Activated T-cell treated with anti-CD3 and anti-CD28 coated beads, Interleukin-2, amount 50 U/mL, for 72 hours (primary cell): ENCODE measurements around the gene PALLD. TPM values are rescaled to one million over a fixed set of nuclear protein-coding genes. Genes with fewer than 3 reads are reported as not detected.
A peak's percentile ranks its signal among the peaks of the same experiment; 100 is the strongest.
"Not testable (repeated sequence)": the region's sequence is repeated elsewhere in the genome, so short reads cannot be mapped to it uniquely, and the experiment has no call there.

Source experiments
- ATAC-seq, 2 donors: fragments of 150-1000 bp; cut with Tn5 transposase; replicated peaks in 1 of 2; 2 replicates each; pipeline ENCODE4 v1.10.0; 2021; ENCODE audit warnings: moderate library complexity in 2 of 2, mild to moderate bottlenecking in 1 of 2
- DNase-seq, 2 donors: peaks; one replicate each; pipeline ENCODE4 v3.0.0; 2021 to 2022; ENCODE audit warnings: mixed read lengths in 1 of 2
- H3K27ac Mint-ChIP-seq: one replicate; pipeline ENCODE4 v1.8.0; 2022; ENCODE audit warnings: mild to moderate bottlenecking, moderate library complexity, mixed read lengths
- H3K27me3 Mint-ChIP-seq: one replicate; pipeline ENCODE4 v1.8.0; 2022; ENCODE audit warnings: low read depth, mixed read lengths
- H3K36me3 Mint-ChIP-seq, 2 donors: one replicate each; pipeline ENCODE4 v1.8.0; 2022; ENCODE audit warnings: mixed read lengths in 2 of 2, mild to moderate bottlenecking in 1 of 2; ENCODE audit not compliant: insufficient read depth in 2 of 2
- H3K4me1 Mint-ChIP-seq: one replicate; pipeline ENCODE4 v1.8.0; 2022; ENCODE audit warnings: low read depth, mixed read lengths
- H3K4me3 Mint-ChIP-seq, 2 donors: one replicate each; pipeline ENCODE4 v1.8.0; 2022; ENCODE audit warnings: mild to moderate bottlenecking in 2 of 2, mixed read lengths in 2 of 2, moderate library complexity in 2 of 2
- H3K9me3 Mint-ChIP-seq, 2 donors: one replicate each; pipeline ENCODE4 v1.8.0; 2022; ENCODE audit warnings: mixed read lengths in 2 of 2
- total RNA-seq, 2 donors: library from RNA; stranded (reverse); gene quantifications; one replicate each; pipeline ENCODE4 v1.2.3, GENCODE V29; 2022

Gene PALLD
- total RNA-seq = 10 to 100 TPM; 13.5 to 16.7 TPM

DNA sequence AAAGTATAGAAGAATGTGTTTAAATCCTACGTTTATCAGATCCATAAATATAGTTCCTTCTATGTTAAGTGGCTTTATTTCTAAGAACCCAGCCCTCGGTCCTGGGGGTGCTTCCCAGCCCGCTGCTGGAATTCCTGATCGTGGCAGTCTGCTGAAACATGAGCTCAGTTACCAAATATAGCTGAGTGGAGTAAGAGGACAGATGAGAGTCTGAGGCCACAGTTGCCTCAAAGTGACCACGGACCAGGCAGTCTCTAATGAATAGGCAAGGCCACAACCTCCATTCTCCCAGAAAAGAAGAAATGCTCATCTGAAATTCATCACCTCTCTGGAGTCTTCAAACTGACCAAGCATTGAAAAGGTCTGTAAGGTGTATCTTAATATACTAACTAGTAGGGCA lies at the start of gene PALLD:
Gene PALLD (plus strand): TSS at position 219 of the 400 bp plus-strand sequence.
- Mint-ChIP-seq H3K4me1 (no peaks in the 10 kb centered on the region), H3K27ac (no peak within 1 kb of the TSS), H3K36me3 (no peaks in the 10 kb centered on the region), H3K27me3 (peaks cover 12% of the 10 kb centered on the region), H3K9me3 (no peaks in the 10 kb centered on the region), H3K4me3 (no peak within 1 kb of the TSS)
- DNase-seq (no peak), ATAC-seq (no peak)

- H3K9me3 Mint-ChIP-seq, ATAC-seq, H3K36me3 Mint-ChIP-seq, H3K27ac Mint-ChIP-seq, H3K4me3 Mint-ChIP-seq, DNase-seq, H3K27me3 Mint-ChIP-seq: not testable (repeated sequence)
- H3K4me1 Mint-ChIP-seq = peaks cover 33% of the 10 kb centered on the region
Measured at GRCh38 chr4:168449063-168449462, 47.8 kb upstream of the PALLD start.

DNA sequence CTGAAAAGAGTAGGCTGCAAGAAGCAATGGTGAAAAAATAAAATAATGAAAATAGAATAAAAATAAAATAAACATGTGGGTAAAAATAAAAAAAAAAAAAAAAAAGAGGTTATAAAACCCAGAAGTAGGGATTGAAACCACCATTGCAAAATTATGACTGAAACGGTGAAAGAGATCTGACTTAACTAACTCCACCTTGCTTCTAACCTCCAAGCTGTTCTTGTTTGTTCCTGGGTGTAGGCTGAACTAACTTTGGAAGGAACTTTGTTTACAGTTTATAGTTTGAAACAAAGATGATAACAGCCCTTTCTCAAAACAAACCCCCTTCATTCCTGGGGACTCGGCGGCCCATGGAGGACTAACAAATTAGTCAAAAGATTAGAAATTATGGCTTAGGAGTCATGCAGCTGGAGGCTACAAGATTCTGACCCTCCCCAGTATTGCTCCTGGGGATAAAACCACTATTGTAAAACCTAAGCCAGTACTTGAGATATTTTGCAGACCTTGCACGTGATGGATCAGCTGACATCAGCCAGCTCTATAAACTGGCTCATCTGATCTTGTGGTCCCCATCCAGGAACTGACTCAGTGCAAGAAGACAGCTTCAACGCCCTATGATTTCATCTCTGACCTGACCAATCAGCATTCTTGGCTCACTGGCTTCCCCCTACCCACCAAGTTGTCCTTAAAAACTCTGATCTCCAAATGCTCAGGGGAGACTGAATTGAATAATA lies 47.0 kb upstream of the PALLD start:
- peak overlapping the region; percentile 90 for H3K27ac Mint-ChIP-seq
- H3K36me3 Mint-ChIP-seq = peaks cover 8 to 9% of the 10 kb centered on the region in 2 donors
- peak; percentile 72 to 74 for ATAC-seq
- no peaks in the 10 kb centered on the region for H3K27me3 Mint-ChIP-seq
- H3K4me1 Mint-ChIP-seq = peaks cover 33% of the 10 kb centered on the region
- peak overlapping the region; percentile 54 to 65 for H3K4me3 Mint-ChIP-seq
- peaks cover 3 to 5% of the 10 kb centered on the region in 2 donors for H3K9me3 Mint-ChIP-seq
- peak; percentile 39 to 47 for DNase-seq

- Mint-ChIP-seq H3K4me3 (peak overlapping the region in 1 of 2 donors; percentile 64), H3K27me3 (no peaks in the 10 kb centered on the region), H3K27ac (peak overlapping the region; percentile 71), H3K36me3 (peaks cover 8 to 9% of the 10 kb centered on the region in 2 donors), H3K9me3 (peaks cover 3 to 5% of the 10 kb centered on the region in 2 donors), H3K4me1 (peaks cover 33% of the 10 kb centered on the region)
- no peak for DNase-seq
- peak; percentile 48 to 52 for ATAC-seq
Measured at GRCh38 chr4:168451331-168451730, 45.5 kb upstream of the PALLD start.

DNA sequence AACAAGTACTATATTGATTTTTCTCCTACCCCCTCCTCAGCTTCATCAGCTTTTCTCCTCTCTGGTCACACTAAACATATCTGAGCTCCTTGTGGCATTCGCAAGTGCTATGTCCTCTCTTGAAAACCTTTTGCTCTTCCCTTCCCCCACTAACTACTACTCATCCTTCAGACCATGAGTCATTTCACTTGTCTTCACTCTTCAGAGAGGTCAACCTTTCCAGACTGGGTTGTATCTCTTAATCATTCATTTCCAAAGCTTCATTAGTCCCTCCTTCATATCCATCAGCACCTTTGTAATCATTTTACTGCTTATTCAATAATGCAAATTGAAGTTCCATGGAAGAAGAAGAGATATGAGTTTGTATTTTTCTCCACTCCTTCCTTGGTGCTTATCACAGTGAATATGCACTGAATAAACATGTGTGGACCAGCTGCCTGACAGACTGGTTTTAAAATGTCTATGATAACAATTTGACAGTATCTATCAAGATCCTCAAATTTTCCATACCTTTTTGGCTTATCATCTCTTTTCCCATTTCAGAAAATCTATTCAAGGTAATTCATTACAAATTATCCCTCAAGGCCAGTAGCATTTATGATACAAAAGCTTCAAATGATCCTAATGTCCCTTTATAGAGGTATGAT lies 45.0 kb upstream of the PALLD start:
- Mint-ChIP-seq H3K4me3 (peak overlapping the region in 1 of 2 donors; percentile 64), H3K27me3 (no peaks in the 10 kb centered on the region), H3K27ac (peak overlapping the region; percentile 71), H3K4me1 (peaks cover 33% of the 10 kb centered on the region), H3K9me3 (peaks cover 3 to 5% of the 10 kb centered on the region in 2 donors), H3K36me3 (peaks cover 6 to 9% of the 10 kb centered on the region in 2 donors)
- ATAC-seq (peak; percentile 77 to 85), DNase-seq (peak in 1 of 2 donors; percentile 10)

- H3K27me3 Mint-ChIP-seq = no peaks in the 10 kb centered on the region
- peaks cover 3 to 5% of the 10 kb centered on the region in 2 donors for H3K9me3 Mint-ChIP-seq
- no peak overlapping the region for H3K4me3 Mint-ChIP-seq
- peaks cover 8 to 9% of the 10 kb centered on the region in 2 donors for H3K36me3 Mint-ChIP-seq
- no peak overlapping the region for H3K27ac Mint-ChIP-seq
- no peak for DNase-seq
- peaks cover 33% of the 10 kb centered on the region for H3K4me1 Mint-ChIP-seq
- no peak for ATAC-seq
Measured at GRCh38 chr4:168453146-168453545, 43.7 kb upstream of the PALLD start.

DNA sequence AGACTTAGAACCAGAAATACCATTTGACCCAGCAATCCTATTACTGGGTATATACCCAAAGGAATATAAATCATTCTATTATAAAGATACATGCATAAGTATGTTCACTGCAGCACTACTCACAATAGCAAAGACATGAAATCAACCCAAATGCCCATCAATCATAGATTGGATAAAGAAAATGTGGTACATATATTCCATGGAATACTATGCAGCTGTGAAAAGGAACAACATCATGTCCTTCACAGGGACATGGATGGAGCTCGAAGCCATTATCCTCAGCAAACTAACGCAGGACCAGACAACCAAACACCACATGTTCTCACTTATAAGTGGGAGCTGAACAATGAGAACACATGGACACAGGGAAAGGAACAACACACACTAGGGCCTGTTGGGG lies 38.6 kb upstream of the PALLD start:
- not testable (repeated sequence) for H3K27ac Mint-ChIP-seq, H3K4me1 Mint-ChIP-seq, H3K4me3 Mint-ChIP-seq, ATAC-seq, H3K36me3 Mint-ChIP-seq, DNase-seq, H3K9me3 Mint-ChIP-seq, H3K27me3 Mint-ChIP-seq

- peaks cover 0 to 3% of the 10 kb centered on the region in 2 donors for H3K9me3 Mint-ChIP-seq
- no peaks in the 10 kb centered on the region for H3K4me1 Mint-ChIP-seq
- H3K36me3 Mint-ChIP-seq = peaks cover 0 to 1% of the 10 kb centered on the region in 2 donors
- no peak overlapping the region for H3K27ac Mint-ChIP-seq
- no peaks in the 10 kb centered on the region for H3K27me3 Mint-ChIP-seq
- H3K4me3 Mint-ChIP-seq = no peak overlapping the region
- DNase-seq (no peak), ATAC-seq (no peak)
Measured at GRCh38 chr4:168461821-168462220, 35.0 kb upstream of the PALLD start.

DNA sequence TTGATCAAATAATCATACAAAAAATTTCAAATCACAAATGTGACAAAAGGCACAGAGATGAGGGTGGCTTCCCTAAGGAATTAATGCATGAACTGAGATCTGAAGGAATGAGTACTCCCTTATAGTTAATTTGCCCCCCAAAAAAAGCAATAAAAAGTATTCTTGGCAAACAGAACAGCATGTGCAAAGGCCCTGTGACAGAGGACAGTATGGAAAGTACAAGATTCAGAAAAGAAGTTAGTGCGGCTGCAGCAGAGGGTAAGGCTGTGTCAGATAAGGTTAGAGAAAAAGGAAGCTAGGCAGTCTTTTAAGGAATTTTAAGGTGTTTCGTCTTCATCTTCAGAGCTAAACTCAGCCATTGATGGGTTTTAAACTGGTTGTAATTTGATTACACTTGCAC lies 23.9 kb upstream of the PALLD start:
- H3K27ac Mint-ChIP-seq = no peak overlapping the region
- no peak for ATAC-seq
- H3K4me1 Mint-ChIP-seq = peaks cover 38% of the 10 kb centered on the region
- no peak for DNase-seq
- H3K4me3 Mint-ChIP-seq = no peak overlapping the region
- no peaks in the 10 kb centered on the region for H3K9me3 Mint-ChIP-seq
- peaks cover 6% of the 10 kb centered on the region for H3K27me3 Mint-ChIP-seq
- peaks cover 0 to 6% of the 10 kb centered on the region in 2 donors for H3K36me3 Mint-ChIP-seq

- H3K4me1 Mint-ChIP-seq = peaks cover 53% of the 10 kb centered on the region
- H3K36me3 Mint-ChIP-seq = peaks cover 0 to 6% of the 10 kb centered on the region in 2 donors
- peaks cover 8% of the 10 kb centered on the region for H3K27me3 Mint-ChIP-seq
- ATAC-seq = no peak
- no peak overlapping the region for H3K27ac Mint-ChIP-seq
- no peaks in the 10 kb centered on the region for H3K9me3 Mint-ChIP-seq
- DNase-seq = no peak
- H3K4me3 Mint-ChIP-seq = peak overlapping the region in 1 of 2 donors; percentile 3
Measured at GRCh38 chr4:168474660-168475320, 22.1 kb upstream of the PALLD start.

GRCh38 chr4:168475745-168476144 lies 21.1 kb upstream of the PALLD start:
- Mint-ChIP-seq H3K4me1 (peaks cover 59% of the 10 kb centered on the region), H3K4me3 (no peak overlapping the region), H3K36me3 (peaks cover 0 to 6% of the 10 kb centered on the region in 2 donors), H3K27me3 (peaks cover 8% of the 10 kb centered on the region), H3K27ac (no peak overlapping the region), H3K9me3 (no peaks in the 10 kb centered on the region)
- ATAC-seq = no peak
- DNase-seq = peak in 1 of 2 donors; percentile 5

- H3K27me3 Mint-ChIP-seq = peaks cover 8% of the 10 kb centered on the region
- H3K4me3 Mint-ChIP-seq = peak overlapping the region; percentile 87 to 98
- peaks cover 72% of the 10 kb centered on the region for H3K4me1 Mint-ChIP-seq
- no peaks in the 10 kb centered on the region for H3K9me3 Mint-ChIP-seq
- H3K27ac Mint-ChIP-seq = no peak overlapping the region
- DNase-seq (no peak), ATAC-seq (no peak)
- H3K36me3 Mint-ChIP-seq = no peaks in the 10 kb centered on the region
Measured at GRCh38 chr4:168478868-168479267, 18.0 kb upstream of the PALLD start.
